NOMO-1 treated with DMSO at 0.1 percent for 48 hours (cell line): Measurements from ENCODE around the gene PCDH18.
"Not testable (repeated sequence)": the region's sequence is repeated elsewhere in the genome, so short reads cannot be mapped to it uniquely, and the experiment has no call there.

Source experiments
- DNase-seq: peaks from one replicate; lab custom pipeline; 2025; ENCODE audit not compliant: unreplicated experiment; lab: John Stamatoyannopoulos, UW

PCDH18 gene

DNA sequence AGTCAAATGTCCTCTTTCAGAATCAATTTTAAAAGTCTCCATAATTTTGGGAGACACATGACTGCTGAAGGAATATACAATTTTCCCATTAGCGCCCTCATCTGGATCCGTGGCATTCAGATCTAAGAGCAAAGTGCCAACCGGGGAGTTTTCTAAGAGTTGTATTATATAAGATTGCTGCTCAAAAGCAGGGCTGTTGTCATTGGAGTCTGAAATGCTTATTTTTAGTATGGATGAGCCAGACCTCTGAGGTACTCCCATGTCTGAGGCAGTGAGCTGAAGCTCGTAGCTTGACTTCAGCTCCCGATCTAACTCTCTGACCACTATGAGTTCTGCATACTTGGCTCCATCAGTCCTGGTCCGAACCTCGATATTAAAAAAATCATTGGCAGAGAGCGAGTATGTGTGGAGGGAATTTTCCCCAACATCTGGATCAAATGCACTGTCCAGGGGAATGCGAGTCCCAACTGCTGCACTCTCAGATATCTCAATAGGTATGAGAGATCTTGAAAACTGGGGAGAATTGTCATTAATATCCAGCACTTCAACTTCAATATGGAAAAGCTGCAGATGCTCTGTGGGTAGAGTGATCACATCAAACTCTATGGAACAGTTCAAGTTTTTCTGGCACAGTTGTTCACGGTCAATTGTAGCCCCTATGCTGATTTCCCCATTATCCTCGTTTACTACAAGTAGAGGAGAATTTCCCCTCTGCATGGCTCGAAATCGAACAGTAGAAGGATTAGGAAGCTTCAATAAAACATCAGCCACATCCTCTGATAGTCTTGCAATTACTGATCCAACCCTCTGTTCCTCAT is 917 bp downstream of the PCDH18 start:
- no peak for DNase-seq

GRCh38 chr4:137530176-137530575 is 2.1 kb downstream of the PCDH18 start:
- no peak for DNase-seq

- DNase-seq = no peak
These were observed 2.9 kb downstream of the PCDH18 start for GRCh38 chr4:137529432-137529831.

DNA sequence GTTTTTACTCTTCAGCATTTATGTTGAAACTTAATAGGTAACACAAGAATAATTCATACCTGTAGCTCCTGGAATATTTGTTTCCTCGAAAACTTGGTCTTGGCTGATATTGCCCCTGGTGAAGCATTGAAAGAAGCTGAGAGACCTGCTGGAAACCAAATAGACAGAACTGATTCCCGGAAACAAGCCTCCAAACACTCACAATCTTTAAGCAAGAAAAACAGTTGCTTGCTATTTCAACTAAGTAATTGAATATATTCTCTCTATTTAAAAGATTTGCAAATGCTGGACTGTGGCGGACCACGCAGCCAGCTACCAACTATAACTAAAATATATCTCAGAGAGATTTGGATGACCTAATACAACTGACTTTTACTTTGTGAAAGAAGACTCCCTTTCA is 3.6 kb downstream of the PCDH18 start:
- no peak for DNase-seq

DNA sequence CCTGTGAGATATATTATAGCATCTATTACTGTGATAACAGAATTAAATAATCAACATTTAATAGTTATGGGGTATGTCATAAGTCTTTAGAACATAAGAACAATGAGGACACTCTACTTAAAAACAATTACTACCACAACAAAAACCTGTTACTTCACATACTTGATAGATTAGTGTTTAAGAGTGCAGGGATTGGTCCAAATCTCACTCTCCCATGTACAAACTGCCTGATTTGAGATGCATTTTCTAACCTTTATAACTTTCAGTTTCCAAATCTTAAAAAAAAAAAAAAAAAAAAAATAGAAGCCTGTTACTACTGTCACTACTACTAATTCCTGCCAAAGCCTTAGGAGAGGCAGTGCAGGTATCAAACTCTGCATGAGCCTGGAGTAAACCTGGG is 5.6 kb downstream of the PCDH18 start:
- DNase-seq = no peak

- no peak for DNase-seq
These were observed 7.4 kb downstream of the PCDH18 start for GRCh38 chr4:137524725-137525369.

- no peak for DNase-seq
These were observed 9.0 kb downstream of the PCDH18 start for GRCh38 chr4:137523329-137523728.

DNA sequence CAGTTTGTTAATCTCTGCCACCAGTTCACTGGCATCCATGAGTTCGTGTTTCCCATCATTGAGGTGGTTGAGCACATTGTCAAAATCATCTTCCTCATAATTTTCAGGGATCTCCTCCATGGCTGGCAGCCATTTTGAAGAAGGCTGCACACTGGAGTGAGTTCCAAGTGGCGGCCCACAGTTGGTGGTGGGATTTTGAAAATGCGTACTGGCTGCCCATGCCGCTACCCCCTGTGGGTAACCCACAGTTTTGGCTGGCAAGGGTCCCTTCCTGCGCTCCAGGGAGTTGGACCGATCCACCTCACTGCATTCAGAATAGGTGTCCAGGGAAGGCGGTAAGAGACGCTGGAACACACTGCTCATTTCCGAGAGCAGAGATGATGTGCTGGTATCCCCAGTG is 11.2 kb downstream of the PCDH18 start:
- DNase-seq = no peak

GRCh38 chr4:137519406-137519805 is 12.9 kb downstream of the PCDH18 start:
- no peak for DNase-seq

GRCh38 chr4:137517323-137517722 is 15.0 kb downstream of the PCDH18 start:
- DNase-seq = not testable (repeated sequence)

DNA sequence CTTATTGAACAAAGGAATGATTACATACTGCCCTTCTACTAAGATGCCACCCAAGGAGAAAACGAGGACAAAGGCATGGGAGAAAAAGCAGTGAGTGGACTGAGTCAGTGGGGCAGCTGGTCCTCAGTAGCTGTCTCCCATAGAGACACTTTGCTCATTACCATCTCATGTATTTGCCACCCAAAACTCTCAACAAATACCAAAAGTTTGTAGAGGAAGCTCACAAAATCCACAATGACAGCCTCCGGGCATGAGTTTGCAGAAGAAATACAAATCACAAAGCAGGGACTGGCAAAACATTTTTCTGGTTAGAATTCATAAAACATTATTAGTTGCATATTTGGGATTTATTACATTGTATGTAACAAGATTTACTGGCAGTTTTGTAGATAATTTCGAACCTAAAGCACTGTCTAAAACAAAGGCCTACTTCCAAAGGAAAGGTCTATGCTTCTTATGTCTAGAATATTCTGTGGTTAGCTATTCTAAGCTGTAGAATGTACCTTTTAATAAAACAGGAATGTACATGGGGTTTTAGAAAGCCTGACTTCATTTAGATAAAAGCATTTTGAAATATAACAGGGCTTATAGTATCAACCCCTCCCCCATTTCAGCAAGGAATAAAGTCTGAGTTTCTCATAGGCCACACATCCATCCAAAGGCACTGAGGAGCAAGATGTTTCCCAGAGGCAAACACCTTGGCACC is 17.7 kb downstream of the PCDH18 start:
- DNase-seq = no peak

- DNase-seq = no peak
These were observed 21.6 kb downstream of the PCDH18 start for GRCh38 chr4:137510557-137511265.

DNA sequence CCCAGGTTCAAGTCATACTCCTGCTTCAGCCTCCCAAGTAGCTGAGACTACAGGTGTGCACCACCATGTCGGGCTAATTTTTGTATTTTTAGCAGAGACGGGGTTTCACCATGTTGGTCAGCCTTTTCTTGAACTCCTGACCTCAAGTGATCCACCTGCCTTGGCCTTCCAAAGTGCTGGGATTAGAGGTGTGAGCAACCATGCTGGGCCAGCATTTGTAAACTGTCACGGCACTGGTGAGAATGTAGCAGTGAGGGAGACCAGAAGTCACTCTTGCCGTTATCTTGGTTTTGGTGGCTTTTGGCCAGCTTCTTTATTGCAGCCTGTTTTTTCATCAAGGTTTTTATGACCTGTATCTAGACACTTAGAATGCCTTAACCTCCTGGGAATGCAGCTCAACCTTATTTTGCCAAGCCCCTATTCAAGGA is 22.4 kb downstream of the PCDH18 start:
- no peak for DNase-seq

GRCh38 chr4:137502339-137503129 is 29.8 kb downstream of the PCDH18 start:
- DNase-seq = no peak

GRCh38 chr4:137496267-137496666 is 36.0 kb downstream of the PCDH18 start:
- not testable (repeated sequence) for DNase-seq

DNA sequence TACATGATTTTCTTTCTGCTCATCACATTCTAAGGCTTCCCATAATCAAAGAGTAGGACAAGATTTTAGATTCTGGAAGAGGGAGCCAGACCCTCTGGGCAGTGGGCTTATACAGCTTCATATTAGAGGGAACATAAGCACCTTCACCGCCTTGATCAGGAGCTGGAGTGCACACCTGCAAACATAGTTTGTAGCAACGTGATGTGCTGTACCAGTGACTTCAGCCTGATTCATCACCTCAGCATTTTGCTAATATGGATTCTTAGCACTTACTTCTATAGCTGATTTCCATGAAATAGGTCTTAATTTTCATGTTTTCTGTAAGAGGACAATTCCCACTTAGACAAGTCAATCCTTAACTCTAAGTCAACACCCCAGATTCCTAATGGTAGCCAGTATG is 36.7 kb downstream of the PCDH18 start:
- DNase-seq = no peak

- not testable (repeated sequence) for DNase-seq
These were observed 48.9 kb downstream of the PCDH18 start for GRCh38 chr4:137483313-137483959.

- not testable (repeated sequence) for DNase-seq
These were observed 52.6 kb downstream of the PCDH18 start for GRCh38 chr4:137479657-137480056.

DNA sequence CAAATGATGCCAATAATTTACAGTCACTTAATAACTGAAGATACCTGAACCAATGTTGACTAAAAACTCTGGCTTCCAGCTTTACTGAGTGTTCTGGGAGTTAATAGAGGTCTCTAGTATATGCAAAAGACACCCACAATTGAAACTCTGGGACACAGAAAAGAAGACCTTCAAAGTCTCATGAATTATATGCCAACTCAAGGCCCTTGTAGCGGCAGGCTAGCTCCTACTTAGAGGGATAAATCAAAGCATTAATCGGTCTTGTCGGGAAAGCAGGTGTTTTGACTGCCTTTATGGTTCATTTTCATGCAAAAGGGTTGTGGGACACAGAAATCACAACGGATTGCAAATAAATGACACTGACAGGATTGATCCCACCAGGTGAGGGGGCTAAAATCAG is 55.9 kb downstream of the PCDH18 start:
- no peak for DNase-seq

- no peak for DNase-seq
These were observed 57.5 kb downstream of the PCDH18 start for GRCh38 chr4:137474711-137475301.
